Urothelium cell line (cell line): ENCODE measurements around the gene ZBTB47.
A peak's percentile ranks its signal among the peaks of the same experiment; 100 is the strongest.

Experiments
- DNase-seq: peaks from one replicate; pipeline ENCODE4 v3.0.0; 2011; ENCODE audit warnings: low spot score, mixed read lengths
- FAIRE-seq: peaks from 2 replicates; lab custom pipeline; 2011; peaks lifted over from hg19 to GRCh38; lab: Jason Lieb, UNC

ZBTB47 gene

GRCh38 chr3:42684632-42685362, 31.3 kb downstream of the ZBTB47 start:
- FAIRE-seq (no peak), DNase-seq (no peak)

DNA sequence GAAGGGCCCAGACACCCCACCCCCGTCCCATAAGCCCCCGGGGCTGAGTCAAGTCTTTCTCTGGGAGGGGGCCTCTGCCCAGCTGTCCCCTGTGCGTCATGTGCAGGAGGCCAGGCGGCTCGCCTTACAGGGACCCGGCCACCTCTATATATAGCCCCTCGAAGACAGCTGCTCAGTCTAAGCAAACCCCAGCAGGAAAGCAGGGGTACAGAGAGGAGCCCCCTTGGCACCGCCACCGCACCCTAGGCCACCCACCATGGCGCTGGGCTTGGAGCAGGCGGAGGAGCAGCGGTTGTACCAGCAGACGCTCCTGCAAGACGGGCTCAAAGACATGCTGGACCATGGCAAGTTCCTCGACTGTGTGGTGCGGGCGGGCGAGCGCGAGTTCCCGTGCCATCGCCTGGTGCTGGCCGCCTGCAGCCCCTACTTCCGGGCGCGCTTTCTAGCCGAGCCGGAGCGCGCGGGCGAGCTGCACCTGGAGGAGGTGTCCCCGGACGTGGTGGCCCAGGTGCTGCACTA, 31.9 kb downstream of the ZBTB47 start, which contains the start of gene KLHL40:
Gene KLHL40, plus strand, starts transcription at position 175 of the 519 bp plus-strand sequence. Its CDS starts 82 bp downstream, at position 257.
- DNase-seq (no peak), FAIRE-seq (no peak)

- no peak for FAIRE-seq
- DNase-seq = no peak
These were observed 32.7 kb downstream of the ZBTB47 start for GRCh38 chr3:42685891-42686820.

- DNase-seq (no peak), FAIRE-seq (no peak)
These were observed 33.5 kb downstream of the ZBTB47 start for GRCh38 chr3:42686832-42687650.

GRCh38 chr3:42688016-42688415, 34.5 kb downstream of the ZBTB47 start:
- DNase-seq = no peak

GRCh38 chr3:42688487-42689420, 35.3 kb downstream of the ZBTB47 start:
- DNase-seq (no peak), FAIRE-seq (peak; percentile 17)

More at GRCh38 chr3:42688016-42688415, 34.5 kb downstream of the ZBTB47 start:
- no peak for FAIRE-seq

DNA sequence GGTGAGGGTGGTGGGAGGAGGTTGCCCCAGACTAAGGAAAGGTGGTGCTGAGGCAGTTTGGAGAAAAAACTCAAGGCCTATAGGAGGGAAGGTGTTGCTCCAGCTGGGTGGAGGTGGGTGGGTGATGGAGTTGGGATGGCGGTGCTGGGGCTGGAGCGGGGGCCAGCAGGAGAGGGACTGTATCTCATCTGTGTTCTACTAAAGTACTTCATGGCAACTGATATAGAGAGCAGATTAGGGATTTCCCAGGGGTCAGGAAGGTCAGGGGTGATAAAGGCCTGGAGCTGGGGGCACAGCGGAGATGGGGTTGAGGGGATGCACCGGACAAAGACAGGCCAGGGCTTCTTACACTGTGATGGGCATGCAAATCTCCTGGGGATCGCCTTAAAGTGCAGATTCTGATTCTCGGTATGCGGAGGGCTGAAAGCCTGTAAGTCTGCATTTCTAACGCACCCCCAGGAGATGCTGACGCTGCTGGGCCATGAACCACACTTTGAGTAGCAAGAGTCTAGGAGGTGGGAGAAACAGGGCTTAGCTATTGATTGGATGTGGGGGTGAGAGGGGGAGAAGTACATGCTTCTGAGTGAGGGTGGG, 36.0 kb downstream of the ZBTB47 start:
- no peak for DNase-seq
- no peak for FAIRE-seq

DNA sequence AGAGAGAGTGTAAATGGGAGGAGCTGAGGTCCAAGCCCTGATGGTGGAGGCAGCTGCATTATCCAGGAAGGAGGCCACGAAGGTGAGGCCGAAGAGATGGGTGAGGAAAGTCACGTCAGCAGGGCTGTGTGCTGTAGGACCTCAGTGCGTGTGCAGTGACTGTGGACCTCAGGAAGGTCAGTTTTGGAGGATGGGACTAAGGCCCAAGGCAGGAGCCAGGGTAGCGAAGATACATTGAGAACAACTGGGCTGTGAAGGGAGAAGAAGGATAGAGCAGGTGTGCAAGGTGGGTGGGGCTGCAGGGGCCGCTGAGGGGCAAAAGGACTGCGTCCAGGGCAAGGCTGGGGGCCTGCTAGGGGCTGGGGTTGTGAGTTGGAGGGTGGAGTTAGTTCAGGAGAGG, 36.7 kb downstream of the ZBTB47 start:
- DNase-seq = no peak
- no peak for FAIRE-seq

DNA sequence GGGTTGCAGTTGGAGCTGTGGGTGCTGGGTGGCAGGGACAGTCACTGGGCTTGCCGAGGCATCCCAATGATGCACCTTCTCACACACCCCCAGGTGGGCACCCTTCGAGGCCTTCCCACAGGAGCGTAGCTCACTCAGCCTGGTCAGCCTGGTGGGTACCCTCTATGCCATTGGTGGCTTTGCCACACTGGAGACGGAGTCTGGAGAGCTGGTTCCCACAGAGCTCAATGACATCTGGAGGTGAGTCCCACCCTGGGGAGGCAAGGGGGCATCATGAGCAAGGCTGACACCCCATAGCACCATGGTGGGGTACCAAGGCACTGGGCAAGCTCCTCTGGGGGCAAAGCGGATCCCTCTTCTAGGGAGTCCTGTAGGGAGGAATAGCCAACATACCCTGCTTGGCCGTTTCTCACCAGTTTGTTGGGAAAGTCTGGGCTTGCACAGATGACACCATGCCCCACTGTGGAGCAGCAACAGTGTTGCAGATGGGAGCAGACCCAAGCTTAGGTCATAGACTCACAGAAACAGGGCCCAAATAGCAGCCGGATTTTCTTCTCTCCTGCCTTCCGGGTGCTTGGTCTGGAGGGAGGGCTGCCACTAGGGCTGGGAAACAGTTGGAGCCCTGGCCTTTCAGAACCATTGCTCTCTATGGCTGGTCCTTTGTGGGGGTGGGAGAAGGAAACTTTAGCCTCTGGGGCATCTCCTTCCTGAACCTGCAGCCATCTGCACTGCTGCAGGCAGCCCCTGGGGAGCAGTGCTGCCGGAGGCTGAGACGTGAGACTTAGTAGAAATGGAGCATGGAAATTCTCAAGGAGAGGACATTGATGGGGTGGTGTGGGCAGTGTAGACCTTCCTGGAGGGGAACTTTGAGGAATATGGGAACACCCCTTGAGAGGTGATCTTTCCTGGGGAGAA, 37.5 kb downstream of the ZBTB47 start:
- no peak for FAIRE-seq
- DNase-seq = no peak

- DNase-seq (no peak), FAIRE-seq (no peak)
These were observed 38.5 kb downstream of the ZBTB47 start for GRCh38 chr3:42691816-42692666.

DNA sequence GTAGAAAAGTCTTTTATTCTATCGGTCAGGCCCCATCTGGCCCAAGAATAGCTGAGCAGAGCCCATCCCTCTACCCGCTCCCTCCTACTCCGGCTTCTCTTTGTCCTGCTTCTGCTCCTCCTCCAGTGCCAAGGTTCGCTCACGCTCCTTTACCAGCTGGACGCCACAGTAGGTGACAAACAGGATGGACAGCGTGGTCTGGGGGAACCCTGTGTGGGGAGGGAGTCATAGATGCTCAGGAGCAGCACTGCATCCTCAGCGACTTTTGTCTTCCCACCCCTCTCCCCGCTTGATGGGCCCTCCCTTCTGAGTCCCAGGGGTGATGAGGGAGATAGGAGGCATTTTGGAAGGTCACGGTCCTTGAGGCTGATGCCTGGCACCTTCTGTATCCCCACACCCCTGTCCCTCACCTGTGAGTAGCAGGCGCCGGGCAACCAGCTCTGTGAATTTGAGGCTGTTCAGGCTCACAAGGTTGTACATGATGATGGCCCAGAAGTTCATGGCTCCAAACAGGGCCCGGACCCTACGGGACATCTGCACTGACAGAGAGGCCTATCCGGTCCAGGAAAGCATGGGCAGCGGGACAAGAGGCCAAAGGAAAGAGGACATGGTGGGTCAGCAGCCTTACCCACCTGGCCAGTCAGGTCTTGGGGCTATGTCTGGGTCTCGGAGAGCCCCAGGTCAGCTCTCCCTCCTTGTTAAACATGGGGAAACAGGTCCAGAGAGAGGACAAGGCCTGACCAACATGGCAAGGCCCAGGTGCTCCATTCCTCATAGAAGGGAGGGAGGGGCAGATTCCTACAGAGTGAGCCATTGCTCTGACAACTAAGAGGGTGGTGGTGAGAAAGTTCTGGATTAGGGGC, 39.4 kb downstream of the ZBTB47 start:
- DNase-seq = no peak
- no peak for FAIRE-seq

DNA sequence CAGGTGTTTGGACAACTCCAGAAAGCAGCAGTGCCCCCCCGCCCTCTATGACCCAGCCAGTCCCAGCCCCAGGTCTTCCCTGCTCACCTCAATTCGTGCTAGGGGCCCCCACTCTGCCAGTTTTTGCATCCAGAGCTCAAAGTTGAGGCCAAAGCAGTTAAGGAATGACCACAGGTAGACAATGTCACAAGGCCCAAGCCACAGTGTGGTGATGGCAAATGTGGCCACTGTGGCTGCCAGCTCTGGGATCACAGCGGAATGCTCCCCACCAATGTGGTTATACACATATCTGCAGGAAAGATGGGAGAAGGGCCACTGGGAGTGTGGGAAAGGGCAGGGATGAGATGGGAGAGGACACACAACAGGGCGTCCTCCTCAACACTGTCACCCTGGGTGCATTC, 40.0 kb downstream of the ZBTB47 start:
- no peak for DNase-seq
- FAIRE-seq = peak; percentile 61

GRCh38 chr3:42694366-42694765, 40.9 kb downstream of the ZBTB47 start:
- DNase-seq (no peak), FAIRE-seq (no peak)

GRCh38 chr3:42696356-42697288, 43.1 kb downstream of the ZBTB47 start:
- DNase-seq (no peak), FAIRE-seq (no peak)
